SK-N-MC (cell line): ENCODE results near the gene SRRM5.
"Not testable (repeated sequence)": the region's sequence is repeated elsewhere in the genome, so short reads cannot be mapped to it uniquely, and the experiment has no call there.

Experiments used
- DNase-seq: peaks from one replicate; pipeline ENCODE4 v3.0.0-alpha.2; 2011; ENCODE audit warnings: low read depth, low spot score
- H3K27ac ChIP-seq: fragments of 200-600 bp; sonication (generic); 2 replicates; pipeline ENCODE4 v1.5.1; 2016; ENCODE audit warnings: mixed run types
- H3K36me3 ChIP-seq: fragments of 200-600 bp; sonication (generic); 2 replicates; pipeline ENCODE4 v1.6.1; 2017; ENCODE audit warnings: antibody characterized with exemption, low read length, mixed read lengths; ENCODE audit not compliant: insufficient read depth
- H3K4me3 ChIP-seq: fragments of 200-600 bp; sonication (generic); 2 replicates; pipeline ENCODE4 v1.5.1; 2016
- H3K9ac ChIP-seq: fragments of 200-600 bp; sonication (generic); 2 replicates; pipeline ENCODE4 v1.8.0; 2017; ENCODE audit warnings: mixed run types, mixed read lengths; ENCODE audit not compliant: insufficient read length
- H3K9me3 ChIP-seq: fragments of 200-600 bp; sonication (generic); 2 replicates; pipeline ENCODE4 v1.6.1; 2017; ENCODE audit warnings: low read depth, mild to moderate bottlenecking, antibody characterized with exemption, low read length, moderate library complexity, mixed read lengths
- EZH2 ChIP-seq: fragments of 200-600 bp; sonication (generic); IDR thresholded peaks from one replicate; pipeline ENCODE4 v1.6.1; 2017; ENCODE audit warnings: antibody characterized with exemption
- FOXP2 ChIP-seq: optimal IDR thresholded peaks from 2 replicates; pipeline ENCODE3; 2011; ENCODE audit warnings: mild to moderate bottlenecking, moderate library complexity; ENCODE audit not compliant: insufficient read depth; ENCODE audit errors: extremely low read length, control extremely low read depth
- POLR2AphosphoS5 ChIP-seq: IDR thresholded peaks from 2 replicates; pipeline ENCODE4 v1.6.1; 2012; ENCODE audit warnings: mild to moderate bottlenecking, low read depth, low read length, borderline replicate concordance

SRRM5 gene

GRCh38 chr19:43624933-43625332 lies 13.0 kb downstream of the SRRM5 start:
- Histone ChIP-seq H3K4me3 (no peak overlapping the region), H3K9me3 (no peaks in the 10 kb centered on the region), H3K27ac (no peak overlapping the region), H3K9ac (no peak overlapping the region), H3K36me3 (peaks cover 7% of the 10 kb centered on the region)
- no peak for TF ChIP-seq FOXP2
- no peak for TF ChIP-seq POLR2AphosphoS5
- no peak for TF ChIP-seq EZH2
- no peak for DNase-seq

GRCh38 chr19:43625918-43626579 lies 14.2 kb downstream of the SRRM5 start:
- DNase-seq = no peak
- Histone ChIP-seq H3K36me3 (peaks cover 7% of the 10 kb centered on the region), H3K9me3 (no peaks in the 10 kb centered on the region), H3K27ac (no peak overlapping the region), H3K4me3 (no peak overlapping the region), H3K9ac (no peak overlapping the region)
- no peak for TF ChIP-seq EZH2
- no peak for TF ChIP-seq POLR2AphosphoS5
- TF ChIP-seq FOXP2 = no peak

GRCh38 chr19:43626838-43627237 lies 14.9 kb downstream of the SRRM5 start:
- no peaks in the 10 kb centered on the region for H3K9me3 ChIP-seq
- H3K4me3 ChIP-seq = no peak overlapping the region
- H3K9ac ChIP-seq = no peak overlapping the region
- DNase-seq = no peak
- H3K27ac ChIP-seq = no peak overlapping the region
- TF ChIP-seq EZH2 (no peak), POLR2AphosphoS5 (no peak), FOXP2 (no peak)
- peaks cover 7% of the 10 kb centered on the region for H3K36me3 ChIP-seq

- Histone ChIP-seq H3K36me3 (peaks cover 7% of the 10 kb centered on the region), H3K4me3 (no peak overlapping the region), H3K27ac (no peak overlapping the region), H3K9me3 (no peaks in the 10 kb centered on the region), H3K9ac (no peak overlapping the region)
- TF ChIP-seq FOXP2 (no peak), EZH2 (no peak), POLR2AphosphoS5 (no peak)
- DNase-seq = no peak
Measured at GRCh38 chr19:43628646-43629326, 16.9 kb downstream of the SRRM5 start.

GRCh38 chr19:43631491-43631890 lies 19.6 kb downstream of the SRRM5 start:
- no peak for DNase-seq
- H3K4me3 ChIP-seq = no peak overlapping the region

GRCh38 chr19:43633520-43633919 lies 21.6 kb downstream of the SRRM5 start:
- Histone ChIP-seq H3K4me3 (no peak overlapping the region), H3K9me3 (no peaks in the 10 kb centered on the region), H3K36me3 (no peaks in the 10 kb centered on the region), H3K27ac (no peak overlapping the region), H3K9ac (no peak overlapping the region)
- no peak for DNase-seq
- no peak for TF ChIP-seq POLR2AphosphoS5

More at GRCh38 chr19:43631491-43631890, 19.6 kb downstream of the SRRM5 start:
- Histone ChIP-seq H3K9ac (no peak overlapping the region), H3K27ac (no peak overlapping the region), H3K9me3 (no peaks in the 10 kb centered on the region), H3K36me3 (no peaks in the 10 kb centered on the region)
- TF ChIP-seq EZH2 (no peak), FOXP2 (no peak), POLR2AphosphoS5 (no peak)

GRCh38 chr19:43634068-43634467 lies 22.2 kb downstream of the SRRM5 start:
- TF ChIP-seq FOXP2 (no peak), POLR2AphosphoS5 (no peak), EZH2 (no peak)
- H3K4me3 ChIP-seq = no peak overlapping the region
- no peaks in the 10 kb centered on the region for H3K36me3 ChIP-seq
- H3K9me3 ChIP-seq = no peaks in the 10 kb centered on the region
- no peak overlapping the region for H3K27ac ChIP-seq
- no peak overlapping the region for H3K9ac ChIP-seq
- no peak for DNase-seq

- Histone ChIP-seq H3K27ac (no peak overlapping the region), H3K4me3 (no peak overlapping the region)
Measured at GRCh38 chr19:43634506-43634871, 22.6 kb downstream of the SRRM5 start.

GRCh38 chr19:43634872-43635560 lies 23.1 kb downstream of the SRRM5 start:
- Histone ChIP-seq H3K4me3 (peak overlapping the region; percentile 61), H3K9ac (peak overlapping the region; percentile 22), H3K36me3 (no peaks in the 10 kb centered on the region), H3K27ac (0 out of 2 replicates have a peak overlapping the region, but pooled peaks have one; percentile 25), H3K9me3 (no peaks in the 10 kb centered on the region)
- no peak for DNase-seq
- TF ChIP-seq FOXP2 (no peak), POLR2AphosphoS5 (no peak), EZH2 (no peak)

More at GRCh38 chr19:43634506-43634871, 22.6 kb downstream of the SRRM5 start:
- Histone ChIP-seq H3K9ac (no peak overlapping the region), H3K9me3 (no peaks in the 10 kb centered on the region), H3K36me3 (no peaks in the 10 kb centered on the region)
- no peak for TF ChIP-seq FOXP2
- no peak for TF ChIP-seq EZH2
- TF ChIP-seq POLR2AphosphoS5 = no peak
- DNase-seq = no peak

GRCh38 chr19:43635561-43635940 lies 23.7 kb downstream of the SRRM5 start:
- peak overlapping the region; percentile 22 for H3K9ac ChIP-seq
- H3K36me3 ChIP-seq, H3K27ac ChIP-seq: not testable (repeated sequence)

More at GRCh38 chr19:43635561-43635940, 23.7 kb downstream of the SRRM5 start:
- not testable (repeated sequence) for H3K9me3 ChIP-seq, DNase-seq
- peak overlapping the region; percentile 61 for H3K4me3 ChIP-seq
